ENCODE measurements around the gene UNC5C.

Gene UNC5C

DNA sequence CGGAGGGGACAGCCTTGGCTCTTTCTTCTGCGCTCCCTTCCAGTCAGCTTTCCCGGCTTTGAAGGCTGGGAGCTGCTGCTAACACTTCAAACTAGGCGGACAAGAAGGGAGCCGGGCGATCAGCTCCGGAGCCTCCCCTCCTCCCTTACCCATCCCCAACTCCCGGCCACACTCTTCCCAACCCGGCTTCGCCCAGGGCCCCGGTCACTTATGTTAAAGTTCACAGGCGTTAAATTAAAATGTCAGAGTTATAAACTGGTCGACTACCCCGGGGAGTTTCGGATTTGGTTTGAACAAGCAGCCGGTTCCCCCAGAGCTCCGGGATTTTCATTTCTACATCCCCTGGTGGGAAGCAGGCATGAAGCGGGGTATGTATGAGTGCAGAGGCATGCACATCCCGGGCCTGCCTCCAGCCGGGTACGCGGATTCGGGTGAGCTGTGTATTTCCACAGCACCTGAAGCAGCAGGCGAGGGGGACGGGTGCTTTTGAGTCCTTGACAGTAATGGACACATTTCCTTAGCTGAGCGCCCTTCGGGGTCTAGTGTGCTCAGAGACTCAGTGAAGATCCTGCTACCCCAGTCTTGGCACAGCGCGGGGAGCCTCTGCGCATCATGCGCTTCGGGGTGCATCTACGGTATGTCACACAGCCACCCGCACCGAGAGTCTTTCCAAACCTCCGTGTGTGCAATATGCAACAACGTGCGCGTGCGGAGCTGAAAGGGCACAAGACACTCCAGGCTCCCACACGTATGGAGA, 880 bp downstream of the UNC5C start:
- CTCF ChIA-PET, result interaction anchor here (0.6 to 2.9 kb wide), 4 partner anchors 10 to 382 kb away, joined by 3 to 12 read pairs (median 4); no protein-coding TSS in a partner anchor
- peak overlapping the region; percentile 47; the same call in 1 of the 2 replicates for H3K27ac ChIP-seq (ENCODE audit: extremely low read depth, low read depth, low read length)
- TF ChIP-seq ZNF341 (tag by site-specific recombination; IDR thresholded peaks at IDR 0.05; ENCODE audit: low read depth) (0 out of 2 replicates have a peak, but pooled peaks have one; percentile 6), ZNF658 (tag by site-specific recombination; IDR thresholded peaks at IDR 0.05) (no peak), ZNF398 (tag by site-specific recombination; IDR thresholded peaks at IDR 0.05) (no peak), ZNF837 (tag by site-specific recombination; IDR thresholded peaks at IDR 0.05) (no peak), ZBTB26 (tag by site-specific recombination; optimal IDR thresholded peaks at IDR 0.05) (peak; percentile 58), ZXDB (tag by site-specific recombination; IDR thresholded peaks at IDR 0.05) (no peak), ZNF501 (tag by site-specific recombination; IDR thresholded peaks at IDR 0.05) (peak; percentile 51; the same call in 1 of the 2 replicates), KLF16 (tag by site-specific recombination; IDR thresholded peaks at IDR 0.05) (no peak), ZNF155 (tag by site-specific recombination; IDR thresholded peaks at IDR 0.05) (no peak), YY2 (tag by site-specific recombination; IDR thresholded peaks at IDR 0.05) (no peak), TCF7L2 (IDR thresholded peaks at IDR 0.05; ENCODE audit: borderline replicate concordance, low read depth, low read length) (no peak), ZNF223 (tag by site-specific recombination; IDR thresholded peaks at IDR 0.05) (no peak), PRDM2 (tag by site-specific recombination; IDR thresholded peaks at IDR 0.05; ENCODE audit: borderline replicate concordance) (no peak), ZNF791 (tag by site-specific recombination; IDR thresholded peaks at IDR 0.05) (no peak), BCL11A (tag by site-specific recombination; IDR thresholded peaks at IDR 0.05; ENCODE audit: low read depth) (no peak), ZNF214 (tag by site-specific recombination; IDR thresholded peaks at IDR 0.05; ENCODE audit: borderline replicate concordance) (no peak), TRIM28 (IDR thresholded peaks at IDR 0.05; ENCODE audit: borderline replicate concordance, low read length) (no peak)
- TF ChIP-seq, protein P1, sequence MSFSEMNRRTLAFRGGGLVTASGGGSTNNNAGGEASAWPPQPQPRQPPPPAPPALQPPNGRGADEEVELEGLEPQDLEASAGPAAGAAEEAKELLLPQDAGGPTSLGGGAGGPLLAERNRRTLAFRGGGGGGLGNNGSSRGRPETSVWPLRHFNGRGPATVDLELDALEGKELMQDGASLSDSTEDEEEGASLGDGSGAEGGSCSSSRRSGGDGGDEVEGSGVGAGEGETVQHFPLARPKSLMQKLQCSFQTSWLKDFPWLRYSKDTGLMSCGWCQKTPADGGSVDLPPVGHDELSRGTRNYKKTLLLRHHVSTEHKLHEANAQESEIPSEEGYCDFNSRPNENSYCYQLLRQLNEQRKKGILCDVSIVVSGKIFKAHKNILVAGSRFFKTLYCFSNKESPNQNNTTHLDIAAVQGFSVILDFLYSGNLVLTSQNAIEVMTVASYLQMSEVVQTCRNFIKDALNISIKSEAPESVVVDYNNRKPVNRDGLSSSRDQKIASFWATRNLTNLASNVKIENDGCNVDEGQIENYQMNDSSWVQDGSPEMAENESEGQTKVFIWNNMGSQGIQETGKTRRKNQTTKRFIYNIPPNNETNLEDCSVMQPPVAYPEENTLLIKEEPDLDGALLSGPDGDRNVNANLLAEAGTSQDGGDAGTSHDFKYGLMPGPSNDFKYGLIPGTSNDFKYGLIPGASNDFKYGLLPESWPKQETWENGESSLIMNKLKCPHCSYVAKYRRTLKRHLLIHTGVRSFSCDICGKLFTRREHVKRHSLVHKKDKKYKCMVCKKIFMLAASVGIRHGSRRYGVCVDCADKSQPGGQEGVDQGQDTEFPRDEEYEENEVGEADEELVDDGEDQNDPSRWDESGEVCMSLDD (tag by site-specific recombination; IDR thresholded peaks at IDR 0.05), result peak; percentile 58; the same call in 1 of the 2 replicates
- TF ChIP-seq, protein P2, sequence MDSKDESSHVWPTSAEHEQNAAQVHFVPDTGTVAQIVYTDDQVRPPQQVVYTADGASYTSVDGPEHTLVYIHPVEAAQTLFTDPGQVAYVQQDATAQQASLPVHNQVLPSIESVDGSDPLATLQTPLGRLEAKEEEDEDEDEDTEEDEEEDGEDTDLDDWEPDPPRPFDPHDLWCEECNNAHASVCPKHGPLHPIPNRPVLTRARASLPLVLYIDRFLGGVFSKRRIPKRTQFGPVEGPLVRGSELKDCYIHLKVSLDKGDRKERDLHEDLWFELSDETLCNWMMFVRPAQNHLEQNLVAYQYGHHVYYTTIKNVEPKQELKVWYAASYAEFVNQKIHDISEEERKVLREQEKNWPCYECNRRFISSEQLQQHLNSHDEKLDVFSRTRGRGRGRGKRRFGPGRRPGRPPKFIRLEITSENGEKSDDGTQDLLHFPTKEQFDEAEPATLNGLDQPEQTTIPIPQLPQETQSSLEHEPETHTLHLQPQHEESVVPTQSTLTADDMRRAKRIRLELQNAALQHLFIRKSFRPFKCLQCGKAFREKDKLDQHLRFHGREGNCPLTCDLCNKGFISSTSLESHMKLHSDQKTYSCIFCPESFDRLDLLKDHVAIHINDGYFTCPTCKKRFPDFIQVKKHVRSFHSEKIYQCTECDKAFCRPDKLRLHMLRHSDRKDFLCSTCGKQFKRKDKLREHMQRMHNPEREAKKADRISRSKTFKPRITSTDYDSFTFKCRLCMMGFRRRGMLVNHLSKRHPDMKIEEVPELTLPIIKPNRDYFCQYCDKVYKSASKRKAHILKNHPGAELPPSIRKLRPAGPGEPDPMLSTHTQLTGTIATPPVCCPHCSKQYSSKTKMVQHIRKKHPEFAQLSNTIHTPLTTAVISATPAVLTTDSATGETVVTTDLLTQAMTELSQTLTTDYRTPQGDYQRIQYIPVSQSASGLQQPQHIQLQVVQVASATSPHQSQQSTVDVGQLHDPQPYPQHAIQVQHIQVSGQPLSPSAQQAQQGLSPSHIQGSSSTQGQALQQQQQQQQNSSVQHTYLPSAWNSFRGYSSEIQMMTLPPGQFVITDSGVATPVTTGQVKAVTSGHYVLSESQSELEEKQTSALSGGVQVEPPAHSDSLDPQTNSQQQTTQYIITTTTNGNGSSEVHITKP (tag by site-specific recombination; IDR thresholded peaks at IDR 0.05), result peak; percentile 11; the same call in 1 of the 2 replicates

More for the DNA sequence above, 880 bp downstream of the UNC5C start:
- Histone ChIP-seq H3K9me3 (ENCODE audit: control insufficient read depth, insufficient read depth, low read depth, low read length) (no peaks in the 10 kb centered on the region), H3K4me3 (ENCODE audit: low read depth, low read length) (peak overlapping the region; percentile 66), H3K36me3 (ENCODE audit: control insufficient read depth in 2 of 2, insufficient read depth in 1 of 2, low read length in 2 of 2) (no peaks in the 10 kb centered on the region), H3K4me1 (ENCODE audit: control insufficient read depth, insufficient read depth, low read length) (peaks cover 3% of the 10 kb centered on the region)
- POLR2A ChIA-PET, result interaction anchor here (1.2 to 2.5 kb wide), 3 partner anchors 8 to 19 kb away, joined by 3 to 10 read pairs (median 4); no protein-coding TSS in a partner anchor

Measured in HEK293 (cell line).